Measurements from ENCODE around the gene HELZ.

GRCh38 chr17:67041531-67041930, 203.5 kb downstream of the HELZ start:
- TF ChIP-seq CTCF (IDR thresholded peaks at IDR 0.05) (no peak), SMC3 (IDR thresholded peaks at IDR 0.05) (no peak), POLR2A (IDR thresholded peaks at IDR 0.05; ENCODE audit: low read length) (no peak), CEBPB (IDR thresholded peaks at IDR 0.05) (no peak), HOXA7 (CRISPR knock-in tag; IDR thresholded peaks at IDR 0.05) (no peak), ESRRA (IDR thresholded peaks at IDR 0.05; ENCODE audit: borderline replicate concordance, low read length) (no peak), EP300 (IDR thresholded peaks at IDR 0.05) (no peak)
- TF ChIP-seq, protein P1, sequence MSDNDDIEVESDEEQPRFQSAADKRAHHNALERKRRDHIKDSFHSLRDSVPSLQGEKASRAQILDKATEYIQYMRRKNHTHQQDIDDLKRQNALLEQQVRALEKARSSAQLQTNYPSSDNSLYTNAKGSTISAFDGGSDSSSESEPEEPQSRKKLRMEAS (IDR thresholded peaks at IDR 0.05) = no peak
